ENCODE results near the gene BCL7A.

The BCL7A gene

DNA sequence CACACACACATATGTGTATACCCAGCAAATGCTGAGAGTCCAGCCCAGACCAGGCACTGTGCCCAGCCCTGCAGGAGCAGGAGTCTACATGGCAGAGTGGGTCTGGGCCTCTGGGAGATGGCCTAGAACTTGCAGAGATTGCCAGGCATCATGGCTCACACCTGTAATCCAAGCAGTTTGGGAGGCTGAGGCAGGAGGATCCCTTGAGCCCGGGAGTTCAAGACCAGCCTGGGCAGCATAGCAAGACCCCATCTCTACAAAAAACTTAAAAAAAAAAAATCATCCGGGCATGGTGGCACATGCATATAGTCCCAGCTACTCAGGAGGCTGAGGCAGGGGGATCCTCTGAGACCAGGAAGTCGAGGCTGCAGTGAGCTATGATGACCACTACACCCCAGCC lies 36.1 kb downstream of the BCL7A start:
- no peak overlapping the region for H3K9ac ChIP-seq (ENCODE audit: low read length)
- H3K4ac ChIP-seq (ENCODE audit: low read depth, low read length): no peak overlapping the region
- no peak overlapping the region for H2BK120ac ChIP-seq (ENCODE audit: low read depth, low read length)
- no peaks in the 10 kb centered on the region for H3K79me1 ChIP-seq (ENCODE audit: low read length)
- H3K79me2 ChIP-seq (ENCODE audit: control insufficient read depth, insufficient read depth, low read length): no peaks in the 10 kb centered on the region
- no CpG with 5 or more reads among the region's 3 CpGs for WGBS (ENCODE audit: extremely low coverage, insufficient coverage, low lambda C conversion rate)
- peaks cover 1% of the 10 kb centered on the region for H3K4me1 ChIP-seq (ENCODE audit: control insufficient read depth, low read depth, low read length)
- DNase-seq: no peak
- H3K18ac ChIP-seq (ENCODE audit: low read length): no peak overlapping the region
- no peak overlapping the region for H4K5ac ChIP-seq (ENCODE audit: low read length)
- no peak overlapping the region for H2AK5ac ChIP-seq (ENCODE audit: low read length)
- no peak overlapping the region for H2BK5ac ChIP-seq (ENCODE audit: low read length)
- H3K36me3 ChIP-seq (ENCODE audit: control insufficient read depth, insufficient read depth, low read length): peaks cover 2% of the 10 kb centered on the region
- H3K4me3 ChIP-seq (ENCODE audit: low read length): no peak overlapping the region
- H3K27me3 ChIP-seq (ENCODE audit: insufficient read depth, low read length, poor library complexity): no peaks in the 10 kb centered on the region
- no peak overlapping the region for H2BK15ac ChIP-seq (replicated peaks; ENCODE audit: low read depth)
- no peak overlapping the region for H3K27ac ChIP-seq (ENCODE audit: low read depth, low read length)
- no peak overlapping the region for H3K4me2 ChIP-seq (ENCODE audit: low read length)
- H4K8ac ChIP-seq (ENCODE audit: low read depth, low read length): no peak overlapping the region
- no peak overlapping the region for H3K23ac ChIP-seq (ENCODE audit: low read length)
- no peak overlapping the region for H3K56ac ChIP-seq (ENCODE audit: low read length)

DNA sequence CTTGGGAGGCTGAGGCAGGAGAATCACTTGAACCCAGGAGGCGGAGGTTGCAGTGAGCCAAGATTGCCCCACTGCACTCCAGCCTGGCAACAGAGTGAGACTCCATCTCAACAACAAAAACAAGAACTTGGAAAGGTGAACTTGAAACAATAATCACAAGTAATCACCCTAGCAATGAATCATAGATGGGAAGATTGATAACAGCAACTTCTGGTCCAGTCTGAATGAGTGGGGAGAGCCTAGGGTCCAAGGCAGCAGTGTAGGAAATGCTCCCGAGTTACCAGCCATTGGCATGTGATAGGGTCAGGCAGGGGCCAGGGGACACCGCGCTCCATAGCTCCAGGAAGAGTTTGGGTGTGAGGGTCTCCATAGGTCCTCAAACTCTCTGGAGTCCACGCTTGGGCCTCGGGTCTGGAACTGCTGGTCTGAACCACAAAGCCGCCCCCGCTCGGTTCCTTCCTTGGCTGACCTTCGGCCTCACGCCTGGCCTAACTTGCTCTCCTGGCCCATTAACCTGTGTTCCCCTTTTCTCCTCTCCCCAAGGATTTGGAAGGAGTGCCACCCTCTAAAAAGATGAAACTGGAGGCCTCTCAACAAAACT lies 37.0 kb downstream of the BCL7A start:
- H3K36me3 ChIP-seq (ENCODE audit: control insufficient read depth, insufficient read depth, low read length): peaks cover 2% of the 10 kb centered on the region
- WGBS (ENCODE audit: extremely low coverage, insufficient coverage, low lambda C conversion rate): no CpG with 5 or more reads among the region's 11 CpGs

DNA sequence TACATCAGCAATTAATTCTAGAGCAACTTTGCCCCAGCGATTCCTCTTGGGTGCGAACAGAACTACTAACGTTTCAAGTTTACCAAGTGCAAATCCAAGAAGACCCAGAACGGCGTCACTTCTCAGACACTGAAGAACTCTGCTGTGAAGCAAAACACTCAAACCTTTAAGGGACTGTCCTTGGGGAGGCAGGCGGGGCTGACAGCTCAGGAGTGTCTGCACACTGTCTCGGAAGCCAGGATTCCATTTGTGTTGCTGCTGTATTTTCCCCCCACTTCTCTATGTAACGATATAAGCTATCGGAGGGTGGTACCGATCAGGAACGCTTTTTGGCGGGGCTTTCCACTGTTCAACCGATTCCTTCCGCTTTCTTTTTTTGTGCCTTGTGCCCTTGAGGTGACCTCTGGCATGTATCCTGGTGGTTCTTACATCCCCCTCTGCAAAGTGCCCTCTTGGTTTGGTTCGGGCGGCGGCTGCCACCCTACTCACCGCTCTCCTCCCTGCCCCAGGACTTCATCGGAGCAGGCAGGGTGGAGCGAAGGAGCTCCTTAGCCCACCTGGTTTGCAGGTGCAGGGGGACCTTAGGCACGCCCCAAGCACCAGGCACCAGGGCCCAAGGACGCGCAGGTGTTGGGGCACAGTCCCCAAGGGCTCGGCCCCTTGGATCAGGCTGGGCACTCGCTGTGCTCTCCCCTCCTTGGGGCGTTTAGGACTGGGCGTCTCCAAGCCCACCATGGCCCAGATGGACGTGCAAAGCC lies 37.7 kb downstream of the BCL7A start:
- no peak overlapping the region for H2BK120ac ChIP-seq (ENCODE audit: low read depth, low read length)
- no peak overlapping the region for H4K5ac ChIP-seq (ENCODE audit: low read length)
- H3K18ac ChIP-seq (ENCODE audit: low read length): no peak overlapping the region
- H3K56ac ChIP-seq (ENCODE audit: low read length): no peak overlapping the region
- no peak overlapping the region for H4K8ac ChIP-seq (ENCODE audit: low read depth, low read length)
- H3K4me3 ChIP-seq (ENCODE audit: low read length): no peak overlapping the region
- no peak for DNase-seq
- no peak overlapping the region for H3K4ac ChIP-seq (ENCODE audit: low read depth, low read length)
- H2BK5ac ChIP-seq (ENCODE audit: low read length): no peak overlapping the region
- H3K4me2 ChIP-seq (ENCODE audit: low read length): no peak overlapping the region
- H3K36me3 ChIP-seq (ENCODE audit: control insufficient read depth, insufficient read depth, low read length): peaks cover 2% of the 10 kb centered on the region
- no peak overlapping the region for H3K9ac ChIP-seq (ENCODE audit: low read length)
- no peaks in the 10 kb centered on the region for H3K79me2 ChIP-seq (ENCODE audit: control insufficient read depth, insufficient read depth, low read length)
- no CpG with 5 or more reads among the region's 28 CpGs for WGBS (ENCODE audit: extremely low coverage, insufficient coverage, low lambda C conversion rate)
- H3K27me3 ChIP-seq (ENCODE audit: insufficient read depth, low read length, poor library complexity): no peaks in the 10 kb centered on the region
- peaks cover 10% of the 10 kb centered on the region for H3K4me1 ChIP-seq (ENCODE audit: control insufficient read depth, low read depth, low read length)
- no peak overlapping the region for H3K27ac ChIP-seq (ENCODE audit: low read depth, low read length)
- no peak overlapping the region for H2AK5ac ChIP-seq (ENCODE audit: low read length)
- no peaks in the 10 kb centered on the region for H3K79me1 ChIP-seq (ENCODE audit: low read length)
- no peak overlapping the region for H2BK15ac ChIP-seq (replicated peaks; ENCODE audit: low read depth)
- no peak overlapping the region for H3K23ac ChIP-seq (ENCODE audit: low read length)

More for the DNA sequence above, 37.0 kb downstream of the BCL7A start:
- Histone ChIP-seq H2AK5ac (ENCODE audit: low read length) (no peak overlapping the region), H4K8ac (ENCODE audit: low read depth, low read length) (no peak overlapping the region), H2BK120ac (ENCODE audit: low read depth, low read length) (no peak overlapping the region), H3K9ac (ENCODE audit: low read length) (no peak overlapping the region), H3K79me1 (ENCODE audit: low read length) (no peaks in the 10 kb centered on the region), H3K23ac (ENCODE audit: low read length) (no peak overlapping the region), H3K79me2 (ENCODE audit: control insufficient read depth, insufficient read depth, low read length) (no peaks in the 10 kb centered on the region), H3K27me3 (ENCODE audit: insufficient read depth, low read length, poor library complexity) (no peaks in the 10 kb centered on the region), H2BK5ac (ENCODE audit: low read length) (no peak overlapping the region), H3K4me3 (ENCODE audit: low read length) (no peak overlapping the region), H3K27ac (ENCODE audit: low read depth, low read length) (no peak overlapping the region), H3K56ac (ENCODE audit: low read length) (no peak overlapping the region), H3K4ac (ENCODE audit: low read depth, low read length) (no peak overlapping the region), H3K4me2 (ENCODE audit: low read length) (no peak overlapping the region), H3K18ac (ENCODE audit: low read length) (no peak overlapping the region), H2BK15ac (replicated peaks; ENCODE audit: low read depth) (no peak overlapping the region), H3K4me1 (ENCODE audit: control insufficient read depth, low read depth, low read length) (peaks cover 7% of the 10 kb centered on the region), H4K5ac (ENCODE audit: low read length) (no peak overlapping the region)
- no peak for DNase-seq

DNA sequence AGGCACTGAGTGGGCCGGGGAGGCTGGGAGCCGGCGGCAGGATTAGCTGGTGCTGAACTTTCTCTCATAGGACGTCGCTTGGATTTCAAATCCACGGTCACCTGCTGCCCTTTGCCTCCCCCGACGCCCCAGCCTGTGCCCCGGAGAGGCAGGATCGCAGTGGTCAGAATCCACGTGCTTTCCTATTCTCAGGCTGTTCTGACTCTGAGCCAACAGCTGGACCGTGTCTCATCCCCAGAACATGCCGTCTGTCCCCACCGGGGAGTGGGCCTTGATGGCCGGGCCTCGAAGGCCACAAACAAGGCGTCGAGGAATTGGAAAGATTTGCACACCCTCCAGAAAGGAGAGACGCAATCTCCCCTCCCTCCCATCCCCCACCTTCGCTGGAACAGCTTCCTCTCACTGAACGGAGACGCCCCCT lies 38.4 kb downstream of the BCL7A start:
- Histone ChIP-seq H4K8ac (ENCODE audit: low read depth, low read length) (no peak overlapping the region), H3K79me1 (ENCODE audit: low read length) (no peaks in the 10 kb centered on the region), H3K36me3 (ENCODE audit: control insufficient read depth, insufficient read depth, low read length) (peaks cover 2% of the 10 kb centered on the region), H3K27me3 (ENCODE audit: insufficient read depth, low read length, poor library complexity) (no peaks in the 10 kb centered on the region), H2BK5ac (ENCODE audit: low read length) (no peak overlapping the region), H4K5ac (ENCODE audit: low read length) (no peak overlapping the region), H2BK120ac (ENCODE audit: low read depth, low read length) (no peak overlapping the region), H3K9ac (ENCODE audit: low read length) (no peak overlapping the region), H3K4me1 (ENCODE audit: control insufficient read depth, low read depth, low read length) (peaks cover 11% of the 10 kb centered on the region), H3K79me2 (ENCODE audit: control insufficient read depth, insufficient read depth, low read length) (no peaks in the 10 kb centered on the region), H3K4me3 (ENCODE audit: low read length) (no peak overlapping the region), H2BK15ac (replicated peaks; ENCODE audit: low read depth) (no peak overlapping the region), H3K4me2 (ENCODE audit: low read length) (no peak overlapping the region), H3K4ac (ENCODE audit: low read depth, low read length) (no peak overlapping the region), H3K18ac (ENCODE audit: low read length) (no peak overlapping the region), H3K56ac (ENCODE audit: low read length) (no peak overlapping the region), H2AK5ac (ENCODE audit: low read length) (no peak overlapping the region), H3K27ac (ENCODE audit: low read depth, low read length) (no peak overlapping the region), H3K23ac (ENCODE audit: low read length) (no peak overlapping the region)
- DNase-seq: no peak
- no CpG with 5 or more reads among the region's 22 CpGs for WGBS (ENCODE audit: extremely low coverage, insufficient coverage, low lambda C conversion rate)

DNA sequence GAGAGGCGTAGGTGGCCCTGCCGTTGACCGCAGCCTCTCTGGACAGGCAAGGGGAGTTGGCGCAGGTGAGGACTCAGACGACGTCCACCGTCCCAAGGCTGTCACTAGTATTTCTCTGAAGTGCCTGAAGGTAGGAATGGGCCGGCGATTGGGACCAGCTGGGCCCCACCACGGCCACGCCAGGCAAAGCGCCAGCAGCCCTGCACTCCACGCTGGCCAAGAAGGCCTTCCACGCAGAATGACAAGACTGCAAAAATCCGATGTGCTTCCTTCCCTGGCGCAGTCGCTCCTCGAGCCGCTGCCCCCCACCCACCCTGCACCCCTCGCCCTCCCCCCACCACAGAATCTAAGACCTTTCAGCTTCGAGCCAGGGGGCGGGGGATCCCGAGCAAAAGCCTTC lies 39.6 kb downstream of the BCL7A start:
- Histone ChIP-seq H3K4me1 (ENCODE audit: control insufficient read depth, low read depth, low read length) (peaks cover 11% of the 10 kb centered on the region), H3K27ac (ENCODE audit: low read depth, low read length) (no peak overlapping the region), H2AK5ac (ENCODE audit: low read length) (no peak overlapping the region), H3K4me3 (ENCODE audit: low read length) (no peak overlapping the region), H3K4ac (ENCODE audit: low read depth, low read length) (no peak overlapping the region), H3K9ac (ENCODE audit: low read length) (no peak overlapping the region), H3K27me3 (ENCODE audit: insufficient read depth, low read length, poor library complexity) (no peaks in the 10 kb centered on the region), H2BK120ac (ENCODE audit: low read depth, low read length) (no peak overlapping the region), H3K79me1 (ENCODE audit: low read length) (no peaks in the 10 kb centered on the region), H4K5ac (ENCODE audit: low read length) (no peak overlapping the region), H2BK15ac (replicated peaks; ENCODE audit: low read depth) (no peak overlapping the region), H4K8ac (ENCODE audit: low read depth, low read length) (no peak overlapping the region), H3K4me2 (ENCODE audit: low read length) (no peak overlapping the region), H3K18ac (ENCODE audit: low read length) (no peak overlapping the region), H3K56ac (ENCODE audit: low read length) (no peak overlapping the region), H3K36me3 (ENCODE audit: control insufficient read depth, insufficient read depth, low read length) (peaks cover 2% of the 10 kb centered on the region), H3K23ac (ENCODE audit: low read length) (no peak overlapping the region), H2BK5ac (ENCODE audit: low read length) (no peak overlapping the region), H3K79me2 (ENCODE audit: control insufficient read depth, insufficient read depth, low read length) (no peaks in the 10 kb centered on the region)
- WGBS (ENCODE audit: extremely low coverage, insufficient coverage, low lambda C conversion rate): no CpG with 5 or more reads among the region's 23 CpGs
- DNase-seq: no peak
